ENCODE results near the gene KDM3B.

DNA sequence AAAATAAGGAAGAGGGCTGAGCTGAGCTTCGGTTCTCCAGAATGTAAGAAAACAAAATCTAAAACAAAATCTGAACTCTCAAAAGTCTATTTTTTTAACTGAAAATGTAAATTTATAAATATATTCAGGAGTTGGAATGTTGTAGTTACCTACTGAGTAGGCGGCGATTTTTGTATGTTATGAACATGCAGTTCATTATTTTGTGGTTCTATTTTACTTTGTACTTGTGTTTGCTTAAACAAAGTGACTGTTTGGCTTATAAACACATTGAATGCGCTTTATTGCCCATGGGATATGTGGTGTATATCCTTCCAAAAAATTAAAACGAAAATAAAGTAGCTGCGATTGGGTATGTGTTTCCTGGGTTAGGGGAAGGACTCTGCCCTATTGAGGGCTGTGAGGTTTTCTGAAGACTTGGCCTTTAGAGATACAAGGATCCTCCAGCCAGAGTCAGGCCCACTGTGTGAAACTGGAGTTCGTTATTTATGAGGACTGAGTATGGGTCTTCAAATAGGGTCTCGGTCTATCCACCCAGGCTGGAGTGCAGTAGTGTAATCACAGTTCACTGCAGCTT, 116.6 kb downstream of the KDM3B start:
- no peak for TF ChIP-seq GATA2 (IDR thresholded peaks at IDR 0.05; ENCODE audit: low read depth, low read length)
- TF ChIP-seq GATA3 (IDR thresholded peaks at IDR 0.05; ENCODE audit: low read depth, low read length), result no peak
